ENCODE measurements around the gene RNMT. TPM values are rescaled to one million over a fixed set of nuclear protein-coding genes. Genes with fewer than 3 reads are reported as not detected.
"Not testable (repeated sequence)": the region's sequence is repeated elsewhere in the genome, so short reads cannot be mapped to it uniquely, and the experiment has no call there.

RNMT gene
- total RNA-seq (2014; rRNA removed; shearing (Covaris generic)) = 17.3 and 17.9 TPM in 2 replicates
- 35.6 and 36.5 TPM in 2 replicates for total RNA-seq (2022)
- percentile 84 among the genes with signal in this experiment for Bru-seq, nascent RNA
- percentile 71 among the genes with signal in this experiment for BruChase-seq, experiment 1, labeled RNA remaining after a 6-hour chase
- percentile 90 among the genes with signal in this experiment for BruChase-seq, experiment 2, labeled RNA remaining after a 2-hour chase
- long read RNA-seq, full-length matches to known transcripts = 10 of 30 reads
- long read RNA-seq, partial matches to known transcripts = 2 of 30 reads
- long read RNA-seq, other reads (novel, unspliced or antisense) = 18 of 30 reads

- Histone ChIP-seq H4K20me1 (ENCODE audit: insufficient read depth, low read length) (peaks cover 18% of the 10 kb centered on the region), H3K4me3 (ENCODE audit: low read depth, low read length, poor library complexity, severe bottlenecking) (peak within 1 kb of the TSS; percentile 82), H3K27ac (ENCODE audit: low read depth, low read length, poor library complexity, severe bottlenecking) (peak within 1 kb of the TSS; percentile 30), H3K4me1 (ENCODE audit: insufficient read depth, low read length, poor library complexity, severe bottlenecking) (peaks cover 23% of the 10 kb centered on the region), H3K9me2 (ENCODE audit: insufficient read depth, low read length) (no peaks in the 10 kb centered on the region), H3K79me2 (ENCODE audit: insufficient read depth, low read depth, low read length) (peaks cover 93% of the 10 kb centered on the region), H2AFZ (ENCODE audit: low read length) (peak within 1 kb of the TSS; percentile 77), H3K36me3 (ENCODE audit: insufficient read depth, low read length) (peaks cover 22% of the 10 kb centered on the region), H3K9me3 (ENCODE audit: low read length) (no peaks in the 10 kb centered on the region), H3K4me2 (ENCODE audit: low read length) (peak within 1 kb of the TSS; percentile 91)
- TF ChIP-seq EZH2phosphoT487 (IDR thresholded peaks at IDR 0.05; ENCODE audit: borderline replicate concordance, low read depth, low read length) = no peak
- TF ChIP-seq, protein P1, sequence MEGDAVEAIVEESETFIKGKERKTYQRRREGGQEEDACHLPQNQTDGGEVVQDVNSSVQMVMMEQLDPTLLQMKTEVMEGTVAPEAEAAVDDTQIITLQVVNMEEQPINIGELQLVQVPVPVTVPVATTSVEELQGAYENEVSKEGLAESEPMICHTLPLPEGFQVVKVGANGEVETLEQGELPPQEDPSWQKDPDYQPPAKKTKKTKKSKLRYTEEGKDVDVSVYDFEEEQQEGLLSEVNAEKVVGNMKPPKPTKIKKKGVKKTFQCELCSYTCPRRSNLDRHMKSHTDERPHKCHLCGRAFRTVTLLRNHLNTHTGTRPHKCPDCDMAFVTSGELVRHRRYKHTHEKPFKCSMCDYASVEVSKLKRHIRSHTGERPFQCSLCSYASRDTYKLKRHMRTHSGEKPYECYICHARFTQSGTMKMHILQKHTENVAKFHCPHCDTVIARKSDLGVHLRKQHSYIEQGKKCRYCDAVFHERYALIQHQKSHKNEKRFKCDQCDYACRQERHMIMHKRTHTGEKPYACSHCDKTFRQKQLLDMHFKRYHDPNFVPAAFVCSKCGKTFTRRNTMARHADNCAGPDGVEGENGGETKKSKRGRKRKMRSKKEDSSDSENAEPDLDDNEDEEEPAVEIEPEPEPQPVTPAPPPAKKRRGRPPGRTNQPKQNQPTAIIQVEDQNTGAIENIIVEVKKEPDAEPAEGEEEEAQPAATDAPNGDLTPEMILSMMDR (conservative IDR thresholded peaks at IDR 0.05; ENCODE audit: low read length) = peak; percentile 26; the same call in 1 of the 2 replicates
- no TSS peak for BruUV-seq (replicated peaks)
- POLR2A ChIA-PET = interaction anchor here (0.5 to 1.7 kb wide), 3 partner anchors 8 to 114 kb away, joined by 3 to 8 read pairs (median 5); no protein-coding TSS in a partner anchor
- DNase-seq (ENCODE audit: low spot score) = peak; percentile 99
- CTCF ChIA-PET (ENCODE audit: unreplicated experiment) = interaction anchor here (0.5 to 0.6 kb wide), 4 partner anchors 13 to 304 kb away, joined by 3 to 4 read pairs (median 4); no protein-coding TSS in a partner anchor
- intact Hi-C loops (cut with micrococcal nuclease; ENCODE audit: unreplicated experiment) = loop anchor here (5.0 kb wide), 1 partner anchor 169 kb away; no protein-coding TSS in a partner anchor
Measured at GRCh38 chr18:13726232-13726971, at the start of gene RNMT, which contains the start of gene FAM210A. Gene RNMT, plus strand, starts transcription at chr18:13726673. Its CDS starts 4,845 bp downstream, at chr18:13731518. Gene FAM210A, minus strand, starts transcription at chr18:13726558. Its CDS starts 44,481 bp downstream, at chr18:13682077.

DNA sequence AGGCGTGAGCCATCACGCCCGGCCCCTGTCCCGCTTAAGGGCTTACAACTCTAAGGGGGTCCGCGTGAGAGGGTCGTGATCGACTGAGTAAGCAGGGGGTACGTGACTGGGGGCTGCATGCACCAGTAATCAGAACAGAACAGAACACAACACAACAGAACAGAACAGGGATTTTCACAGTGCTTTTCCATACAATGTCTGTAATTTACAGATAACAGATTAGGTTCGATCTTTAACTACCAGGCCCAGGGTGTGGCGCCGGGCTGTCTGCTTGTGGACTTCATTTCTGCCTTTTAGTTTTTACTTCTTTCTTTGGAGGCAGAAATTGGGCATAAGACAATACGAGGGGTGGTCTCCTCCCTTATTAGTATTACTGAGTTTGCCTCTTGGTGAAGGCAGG is 49.1 kb upstream of the RNMT start:
- H3K27ac ChIP-seq (ENCODE audit: low read depth, low read length, poor library complexity, severe bottlenecking); intact Hi-C loops (cut with micrococcal nuclease; ENCODE audit: unreplicated experiment); H3K9me3 ChIP-seq (ENCODE audit: low read length); POLR2A ChIA-PET; H3K9me2 ChIP-seq (ENCODE audit: insufficient read depth, low read length); BruUV-seq (replicated peaks); CTCF ChIA-PET (ENCODE audit: unreplicated experiment); H2AFZ ChIP-seq (ENCODE audit: low read length); H3K4me3 ChIP-seq (ENCODE audit: low read depth, low read length, poor library complexity, severe bottlenecking); DNase-seq (ENCODE audit: low spot score); H3K4me2 ChIP-seq (ENCODE audit: low read length); H3K4me1 ChIP-seq (ENCODE audit: insufficient read depth, low read length, poor library complexity, severe bottlenecking): not testable (repeated sequence)
- peaks cover 14% of the 10 kb centered on the region; the same call in 1 of the 2 replicates for H3K79me2 ChIP-seq (ENCODE audit: insufficient read depth, low read depth, low read length)
- H4K20me1 ChIP-seq (ENCODE audit: insufficient read depth, low read length) = peaks cover 14% of the 10 kb centered on the region
- H3K36me3 ChIP-seq (ENCODE audit: insufficient read depth, low read length) = peaks cover 23% of the 10 kb centered on the region

GRCh38 chr18:13680612-13681011 is 45.9 kb upstream of the RNMT start:
- TF ChIP-seq, protein P1 (conservative IDR thresholded peaks at IDR 0.05; ENCODE audit: low read length) = peak; percentile 56
- TF ChIP-seq EZH2phosphoT487 (IDR thresholded peaks at IDR 0.05; ENCODE audit: borderline replicate concordance, low read depth, low read length) = no peak
- no peaks in the 10 kb centered on the region for H3K9me3 ChIP-seq (ENCODE audit: low read length)
- H3K79me2 ChIP-seq (ENCODE audit: insufficient read depth, low read depth, low read length) = peaks cover 43% of the 10 kb centered on the region
- no peak overlapping the region for H3K4me2 ChIP-seq (ENCODE audit: low read length)
- BruUV-seq (replicated peaks) = no TSS peak
- no peak overlapping the region for H2AFZ ChIP-seq (ENCODE audit: low read length)
- H3K36me3 ChIP-seq (ENCODE audit: insufficient read depth, low read length) = peaks cover 26% of the 10 kb centered on the region
- no peak for DNase-seq (ENCODE audit: low spot score)
- H4K20me1 ChIP-seq (ENCODE audit: insufficient read depth, low read length) = peaks cover 14% of the 10 kb centered on the region
- intact Hi-C loops (cut with micrococcal nuclease; ENCODE audit: unreplicated experiment) = no loop called here
- H3K27ac ChIP-seq (ENCODE audit: low read depth, low read length, poor library complexity, severe bottlenecking) = no peak overlapping the region
- ChIA-PET CTCF (ENCODE audit: unreplicated experiment) (no interaction called here), POLR2A (no interaction called here)
- no peak overlapping the region for H3K4me3 ChIP-seq (ENCODE audit: low read depth, low read length, poor library complexity, severe bottlenecking)
- no peaks in the 10 kb centered on the region for H3K4me1 ChIP-seq (ENCODE audit: insufficient read depth, low read length, poor library complexity, severe bottlenecking)
- no peaks in the 10 kb centered on the region for H3K9me2 ChIP-seq (ENCODE audit: insufficient read depth, low read length)
